H1 (cell line): ENCODE measurements around the gene ARHGAP26. TPM values are rescaled to one million over a fixed set of nuclear protein-coding genes. Genes with fewer than 3 reads are reported as not detected.

ENCODE experiments used
- BACH1 ChIP-seq: IDR thresholded peaks from 2 replicates; pipeline ENCODE4 v1.6.1; 2012; ENCODE audit warnings: low read length, improper control_type of control experiment
- KDM5A ChIP-seq: fragments of 200-600 bp; IDR thresholded peaks from 2 replicates; pipeline ENCODE4 v1.7.1; 2012; ENCODE audit warnings: mild to moderate bottlenecking, low read length, inconsistent platforms, mixed read lengths
- NRF1 ChIP-seq: IDR thresholded peaks from 2 replicates; pipeline ENCODE4 v1.6.1; 2011; ENCODE audit warnings: mild to moderate bottlenecking, low read depth, low read length, improper control_type of control experiment
- RFX5 ChIP-seq: IDR thresholded peaks from 2 replicates; pipeline ENCODE4 v1.6.1; 2011; ENCODE audit warnings: low read depth, low read length, improper control_type of control experiment, borderline replicate concordance
- SUZ12 ChIP-seq: fragments of 200-600 bp; sonication (generic); IDR thresholded peaks from 2 replicates; pipeline ENCODE4 v1.6.1; 2012; ENCODE audit warnings: mild to moderate bottlenecking, inconsistent platforms, low read length, moderate library complexity, mixed read lengths
- TAF1 ChIP-seq: IDR thresholded peaks from 2 replicates; pipeline ENCODE4 v1.6.1; 2011; ENCODE audit warnings: mild to moderate bottlenecking, low read depth, low read length
- YY1 ChIP-seq: IDR thresholded peaks from 2 replicates; pipeline ENCODE4 v1.6.1; 2011; ENCODE audit warnings: low read depth, mild to moderate bottlenecking, low read length
- polyA plus RNA-seq, 7 experiments: library from polyadenylated mRNA; depleted of rRNA in 3 of 7; stranded (reverse) in 5 of 7; unstranded in 2 of 7; fragments of >200 nt in 5 of 7; fragments of 200-250 nt in 2 of 7; gene quantifications; 1 replicate in 5 of 7; 2 replicates in 1 of 7; 4 replicates in 1 of 7; pipeline versions ENCODE4 v1.2.1 to v1.2.3, GENCODE V29; 2011 to 2013; ENCODE audit warnings: missing spikeins in 2 of 7, mixed read lengths in 2 of 7
- total RNA-seq: library from RNA; stranded (reverse); fragmentation: NEBNext Ultra II Directional; extraction: Animal tissue kit (Norgen Biotek cat#: 25700); gene quantifications from 2 replicates; pipeline ENCODE4 v1.2.1, GENCODE V29; 2021

The ARHGAP26 gene
- total and polyA plus RNA-seq, 2 of the 8 experiments (the other 6 are each of a cell fraction or from before 2014, with no cell fraction given): 7.1 to 24.8 TPM

GRCh38 chr5:143209881-143210395, 439.8 kb downstream of the ARHGAP26 start (continued):
- TF ChIP-seq YY1 (no peak), RFX5 (no peak), BACH1 (no peak), SUZ12 (no peak), NRF1 (no peak), KDM5A (no peak), TAF1 (no peak)
